ENCODE results near the gene TSPO.

DNA sequence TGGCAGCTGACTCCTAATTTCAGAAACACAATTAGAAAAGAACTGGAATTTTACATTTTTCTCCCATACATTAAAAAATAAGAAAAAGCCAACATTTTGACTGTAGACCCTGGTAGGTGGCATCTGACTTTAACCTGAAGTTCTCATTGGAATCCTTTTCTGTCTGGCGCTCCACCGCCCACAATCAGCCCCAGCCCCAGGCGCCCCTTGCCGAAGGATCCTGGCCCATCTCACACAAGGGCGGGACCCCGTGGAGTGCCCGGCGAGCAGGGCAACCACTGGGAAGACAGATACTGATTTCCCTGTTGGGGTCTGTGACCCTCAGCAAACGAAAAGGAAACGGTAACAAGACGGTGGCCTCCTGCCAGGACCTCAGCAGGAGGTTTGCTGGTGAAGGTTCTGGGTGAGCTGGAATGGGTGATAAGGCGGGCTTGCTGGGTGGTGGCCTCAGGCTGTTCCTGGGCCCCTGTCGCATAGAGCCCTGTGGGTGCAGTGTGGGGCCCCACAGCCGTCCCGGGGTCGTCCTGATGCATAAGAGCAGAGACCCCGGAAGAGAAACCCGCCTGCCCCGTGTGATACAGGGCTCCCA, 15.7 kb downstream of the TSPO start:
- TF ChIP-seq, protein P1, sequence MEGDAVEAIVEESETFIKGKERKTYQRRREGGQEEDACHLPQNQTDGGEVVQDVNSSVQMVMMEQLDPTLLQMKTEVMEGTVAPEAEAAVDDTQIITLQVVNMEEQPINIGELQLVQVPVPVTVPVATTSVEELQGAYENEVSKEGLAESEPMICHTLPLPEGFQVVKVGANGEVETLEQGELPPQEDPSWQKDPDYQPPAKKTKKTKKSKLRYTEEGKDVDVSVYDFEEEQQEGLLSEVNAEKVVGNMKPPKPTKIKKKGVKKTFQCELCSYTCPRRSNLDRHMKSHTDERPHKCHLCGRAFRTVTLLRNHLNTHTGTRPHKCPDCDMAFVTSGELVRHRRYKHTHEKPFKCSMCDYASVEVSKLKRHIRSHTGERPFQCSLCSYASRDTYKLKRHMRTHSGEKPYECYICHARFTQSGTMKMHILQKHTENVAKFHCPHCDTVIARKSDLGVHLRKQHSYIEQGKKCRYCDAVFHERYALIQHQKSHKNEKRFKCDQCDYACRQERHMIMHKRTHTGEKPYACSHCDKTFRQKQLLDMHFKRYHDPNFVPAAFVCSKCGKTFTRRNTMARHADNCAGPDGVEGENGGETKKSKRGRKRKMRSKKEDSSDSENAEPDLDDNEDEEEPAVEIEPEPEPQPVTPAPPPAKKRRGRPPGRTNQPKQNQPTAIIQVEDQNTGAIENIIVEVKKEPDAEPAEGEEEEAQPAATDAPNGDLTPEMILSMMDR (IDR thresholded peaks at IDR 0.05) = no peak
- no peak for TF ChIP-seq ZFX (IDR thresholded peaks at IDR 0.05; ENCODE audit: borderline replicate concordance)

All from 22Rv1 (cell line).